HEK293T (cell line): ENCODE data around the gene CYP1A2.

Experiments
- ARNT ChIP-seq: fragments of 450-650 bp; IDR thresholded peaks from 2 replicates; pipeline ENCODE4 v1.6.1; 2017; ENCODE audit warnings: mild to moderate bottlenecking
- BHLHE40 ChIP-seq: fragments of 450-650 bp; IDR thresholded peaks from 2 replicates; pipeline ENCODE4 v1.6.1; 2016; ENCODE audit warnings: mild to moderate bottlenecking, moderate library complexity, borderline replicate concordance
- FOXA1 ChIP-seq: fragments of 450-650 bp; IDR thresholded peaks from 2 replicates; pipeline ENCODE4 v1.6.1; 2016; ENCODE audit warnings: mild to moderate bottlenecking
- FOXK2 ChIP-seq: fragments of 450-650 bp; IDR thresholded peaks from 2 replicates; pipeline ENCODE4 v1.6.1; 2016; ENCODE audit warnings: mild to moderate bottlenecking
- FOXM1 ChIP-seq: fragments of 450-650 bp; IDR thresholded peaks from 2 replicates; pipeline ENCODE4 v1.6.1; 2017; ENCODE audit warnings: mild to moderate bottlenecking, borderline replicate concordance
- HDGF ChIP-seq: fragments of 450-650 bp; IDR thresholded peaks from 2 replicates; pipeline ENCODE4 v1.6.1; 2017; ENCODE audit warnings: antibody characterized with exemption, borderline replicate concordance
- L3MBTL2 ChIP-seq: fragments of 450-650 bp; conservative IDR thresholded peaks from 2 replicates; pipeline ENCODE4 v1.6.1; 2016; ENCODE audit warnings: mild to moderate bottlenecking
- LEF1 ChIP-seq: fragments of 450-650 bp; IDR thresholded peaks from 2 replicates; pipeline ENCODE4 v1.6.1; 2017; ENCODE audit warnings: mild to moderate bottlenecking, borderline replicate concordance
- NFRKB ChIP-seq: fragments of 450-650 bp; IDR thresholded peaks from 2 replicates; pipeline ENCODE4 v1.6.1; 2016; ENCODE audit warnings: mild to moderate bottlenecking, moderate library complexity
- SP1 ChIP-seq: fragments of 450-650 bp; IDR thresholded peaks from 2 replicates; pipeline ENCODE4 v1.6.1; 2017
- SUZ12 ChIP-seq: fragments of 450-650 bp; IDR thresholded peaks from 2 replicates; pipeline ENCODE4 v1.6.1; 2016; ENCODE audit warnings: mild to moderate bottlenecking
- ZNF384 ChIP-seq: fragments of 450-650 bp; IDR thresholded peaks from 2 replicates; pipeline ENCODE4 v1.6.1; 2016
- TF ChIP-seq, protein P1 (sequence below): fragments of 450-650 bp; IDR thresholded peaks from 2 replicates; pipeline ENCODE4 v1.6.1; 2016

- TF ChIP-seq FOXA1 (no peak), NFRKB (no peak), SUZ12 (no peak), ZNF384 (no peak), HDGF (no peak), SP1 (no peak), L3MBTL2 (no peak), FOXK2 (no peak), LEF1 (no peak), FOXM1 (no peak), BHLHE40 (no peak), ARNT (no peak)
- TF ChIP-seq, protein P1, sequence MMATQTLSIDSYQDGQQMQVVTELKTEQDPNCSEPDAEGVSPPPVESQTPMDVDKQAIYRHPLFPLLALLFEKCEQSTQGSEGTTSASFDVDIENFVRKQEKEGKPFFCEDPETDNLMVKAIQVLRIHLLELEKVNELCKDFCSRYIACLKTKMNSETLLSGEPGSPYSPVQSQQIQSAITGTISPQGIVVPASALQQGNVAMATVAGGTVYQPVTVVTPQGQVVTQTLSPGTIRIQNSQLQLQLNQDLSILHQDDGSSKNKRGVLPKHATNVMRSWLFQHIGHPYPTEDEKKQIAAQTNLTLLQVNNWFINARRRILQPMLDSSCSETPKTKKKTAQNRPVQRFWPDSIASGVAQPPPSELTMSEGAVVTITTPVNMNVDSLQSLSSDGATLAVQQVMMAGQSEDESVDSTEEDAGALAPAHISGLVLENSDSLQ: no peak
Observed at GRCh38 chr15:74786551-74787165, 38.0 kb downstream of the CYP1A2 start.
